Activated T-helper 17 cell treated with anti-CD3 and anti-CD28 coated beads, Interleukin-2, amount 50 U/mL, for 72 hours (primary cell): Measurements from ENCODE around the gene TRERF1. TPM values are rescaled to one million over a fixed set of nuclear protein-coding genes. Genes with fewer than 3 reads are reported as not detected.
A peak's percentile ranks its signal among the peaks of the same experiment; 100 is the strongest.

ENCODE experiments used
- ATAC-seq: fragments of 150-1000 bp; cut with Tn5 transposase; replicated peaks from 2 replicates; pipeline ENCODE4 v1.10.0; 2021; ENCODE audit warnings: mild to moderate bottlenecking, moderate library complexity
- H3K27ac Mint-ChIP-seq: one replicate; pipeline ENCODE4 v1.8.0; 2022; ENCODE audit warnings: mixed read lengths
- H3K27me3 Mint-ChIP-seq: one replicate; pipeline ENCODE4 v1.8.0; 2022; ENCODE audit warnings: mixed read lengths
- H3K36me3 Mint-ChIP-seq: one replicate; pipeline ENCODE4 v1.8.0; 2022; ENCODE audit warnings: low read depth, mild to moderate bottlenecking, mixed read lengths
- H3K4me1 Mint-ChIP-seq: one replicate; pipeline ENCODE4 v1.8.0; 2022; ENCODE audit warnings: mixed read lengths
- H3K4me3 Mint-ChIP-seq: one replicate; pipeline ENCODE4 v1.8.0; 2022; ENCODE audit warnings: mild to moderate bottlenecking, mixed read lengths
- H3K9me3 Mint-ChIP-seq: one replicate; pipeline ENCODE4 v1.8.0; 2022; ENCODE audit warnings: mixed read lengths
- total RNA-seq, 2 donors: library from RNA; stranded (reverse); gene quantifications; one replicate each; pipeline ENCODE4 v1.2.3, GENCODE V29; 2022

The TRERF1 gene
- total RNA-seq, 2 donors from 2014 or later = 16.6 to 32.4 TPM

GRCh38 chr6:42403421-42403820 is 48.3 kb downstream of the TRERF1 start:
- ATAC-seq = no peak
- Mint-ChIP-seq H3K9me3 (no peaks in the 10 kb centered on the region), H3K36me3 (peaks cover 5% of the 10 kb centered on the region), H3K27ac (peak overlapping the region; percentile 82), H3K4me3 (peak overlapping the region; percentile 60), H3K27me3 (no peaks in the 10 kb centered on the region), H3K4me1 (peaks cover 48% of the 10 kb centered on the region)

GRCh38 chr6:42402184-42402583 is 49.5 kb downstream of the TRERF1 start:
- H3K4me1 Mint-ChIP-seq = peaks cover 43% of the 10 kb centered on the region
- H3K27me3 Mint-ChIP-seq = no peaks in the 10 kb centered on the region
- no peaks in the 10 kb centered on the region for H3K9me3 Mint-ChIP-seq
- H3K27ac Mint-ChIP-seq = peak overlapping the region; percentile 82
- H3K4me3 Mint-ChIP-seq = peak overlapping the region; percentile 60
- peak; percentile 92 for ATAC-seq
- H3K36me3 Mint-ChIP-seq = peaks cover 5% of the 10 kb centered on the region

- Mint-ChIP-seq H3K36me3 (peaks cover 5% of the 10 kb centered on the region), H3K4me3 (peak overlapping the region; percentile 60), H3K27ac (peak overlapping the region; percentile 82)
Observed at GRCh38 chr6:42401613-42401951, 50.1 kb downstream of the TRERF1 start.

GRCh38 chr6:42400886-42401612 is 50.7 kb downstream of the TRERF1 start:
- no peak for ATAC-seq
- H3K9me3 Mint-ChIP-seq = no peaks in the 10 kb centered on the region
- H3K36me3 Mint-ChIP-seq = peaks cover 5% of the 10 kb centered on the region
- peak overlapping the region; percentile 60 for H3K4me3 Mint-ChIP-seq
- no peaks in the 10 kb centered on the region for H3K27me3 Mint-ChIP-seq
- H3K27ac Mint-ChIP-seq = peak overlapping the region; percentile 82
- H3K4me1 Mint-ChIP-seq = peaks cover 44% of the 10 kb centered on the region

More at GRCh38 chr6:42401613-42401951, 50.1 kb downstream of the TRERF1 start:
- peak; percentile 25 for ATAC-seq
- Mint-ChIP-seq H3K9me3 (no peaks in the 10 kb centered on the region), H3K4me1 (peaks cover 44% of the 10 kb centered on the region), H3K27me3 (no peaks in the 10 kb centered on the region)

GRCh38 chr6:42400061-42400760 is 51.5 kb downstream of the TRERF1 start:
- Mint-ChIP-seq H3K27ac (peak overlapping the region; percentile 82), H3K4me1 (peaks cover 44% of the 10 kb centered on the region), H3K4me3 (no peak overlapping the region), H3K27me3 (no peaks in the 10 kb centered on the region), H3K9me3 (no peaks in the 10 kb centered on the region), H3K36me3 (peaks cover 5% of the 10 kb centered on the region)
- ATAC-seq = no peak

- H3K4me1 Mint-ChIP-seq = peaks cover 46% of the 10 kb centered on the region
- H3K9me3 Mint-ChIP-seq = no peaks in the 10 kb centered on the region
- H3K4me3 Mint-ChIP-seq = no peak overlapping the region
- H3K36me3 Mint-ChIP-seq = peaks cover 5% of the 10 kb centered on the region
- peak overlapping the region; percentile 29 for H3K27ac Mint-ChIP-seq
- no peak for ATAC-seq
- H3K27me3 Mint-ChIP-seq = no peaks in the 10 kb centered on the region
Observed at GRCh38 chr6:42396720-42397119, 55.0 kb downstream of the TRERF1 start.

DNA sequence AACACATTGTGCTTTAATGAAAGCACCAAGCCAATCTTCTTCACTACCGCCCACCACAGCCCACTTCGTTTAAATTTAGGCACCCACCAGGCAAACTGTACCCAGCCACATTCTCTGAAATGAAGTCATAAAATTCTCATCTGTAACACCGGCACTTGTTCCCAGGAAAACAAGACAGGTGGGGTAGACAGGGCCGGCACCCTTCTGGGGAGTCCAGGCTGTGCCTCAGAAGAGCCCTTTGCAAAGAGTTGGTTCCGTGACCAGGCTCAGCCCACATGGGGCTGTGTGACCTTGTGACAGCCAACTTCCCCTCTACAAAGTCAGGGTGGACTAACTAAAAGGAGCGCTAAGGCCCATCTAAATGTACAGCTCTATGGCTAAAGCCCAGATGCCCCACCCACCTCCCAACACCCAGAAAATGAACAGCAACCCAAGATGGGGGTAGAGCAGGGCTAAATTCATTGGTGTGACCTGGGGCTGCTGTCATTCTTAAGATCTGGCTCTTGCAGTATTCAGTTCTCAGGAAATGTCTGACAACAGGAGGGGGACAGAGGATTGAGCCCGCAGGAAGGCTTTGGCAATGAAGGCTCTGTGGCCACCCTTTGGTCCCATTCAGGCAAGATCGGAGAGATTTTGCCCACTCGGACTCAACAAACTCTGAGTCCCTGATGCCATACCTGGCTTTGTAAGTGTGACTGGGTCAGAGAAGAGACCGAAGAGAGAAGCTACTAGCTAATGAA is 56.7 kb downstream of the TRERF1 start:
- no peak for ATAC-seq
- H3K27me3 Mint-ChIP-seq = no peaks in the 10 kb centered on the region
- H3K9me3 Mint-ChIP-seq = no peaks in the 10 kb centered on the region
- H3K27ac Mint-ChIP-seq = peak overlapping the region; percentile 37
- H3K36me3 Mint-ChIP-seq = peaks cover 5% of the 10 kb centered on the region
- peaks cover 50% of the 10 kb centered on the region for H3K4me1 Mint-ChIP-seq
- peak overlapping the region; percentile 20 for H3K4me3 Mint-ChIP-seq

DNA sequence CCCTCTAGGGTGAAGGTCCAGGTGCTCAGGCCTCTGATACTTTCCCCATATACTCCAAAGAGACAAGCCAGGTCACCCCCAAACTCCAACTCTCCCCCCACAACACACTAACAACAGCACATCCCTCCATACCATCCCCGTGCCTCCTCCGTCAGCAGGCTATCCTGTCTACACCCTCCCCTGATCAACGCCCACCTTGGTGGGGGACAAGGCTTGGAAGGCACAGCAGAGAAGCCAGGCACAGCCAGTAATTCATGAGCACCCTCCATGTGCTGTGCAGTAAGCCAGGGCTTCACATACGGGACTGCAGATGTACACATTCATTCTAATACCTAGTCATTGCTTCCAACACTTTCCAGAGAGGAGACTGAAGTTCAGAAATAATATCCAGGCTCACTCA is 57.6 kb downstream of the TRERF1 start:
- no peak for ATAC-seq
- H3K27me3 Mint-ChIP-seq = no peaks in the 10 kb centered on the region
- no peaks in the 10 kb centered on the region for H3K9me3 Mint-ChIP-seq
- peak overlapping the region; percentile 20 for H3K4me3 Mint-ChIP-seq
- H3K27ac Mint-ChIP-seq = peak overlapping the region; percentile 6
- H3K36me3 Mint-ChIP-seq = peaks cover 5% of the 10 kb centered on the region
- peaks cover 57% of the 10 kb centered on the region for H3K4me1 Mint-ChIP-seq

DNA sequence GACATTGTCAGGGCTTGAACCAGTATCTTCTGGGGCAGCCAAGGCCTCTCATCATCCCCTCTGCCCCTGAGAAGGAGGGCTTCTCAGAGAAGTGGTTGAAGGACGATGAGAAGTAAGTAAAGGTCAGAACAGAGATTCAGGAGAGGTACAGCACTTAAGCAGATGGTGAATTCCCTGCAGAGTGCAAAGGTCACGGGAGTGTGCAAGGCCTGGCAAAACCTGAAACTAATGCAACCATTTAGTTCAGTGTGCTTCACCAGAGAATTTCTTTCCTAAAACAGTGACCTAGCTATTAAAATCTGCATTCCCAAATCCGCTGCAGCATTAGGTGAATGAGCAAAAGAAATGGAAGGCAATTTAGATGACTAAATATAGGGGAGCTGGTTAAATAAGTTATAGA is 58.4 kb downstream of the TRERF1 start:
- Mint-ChIP-seq H3K27ac (peak overlapping the region; percentile 25), H3K4me3 (peak overlapping the region; percentile 41), H3K27me3 (no peaks in the 10 kb centered on the region), H3K4me1 (peaks cover 57% of the 10 kb centered on the region), H3K9me3 (no peaks in the 10 kb centered on the region), H3K36me3 (no peaks in the 10 kb centered on the region)
- ATAC-seq = no peak

- H3K27me3 Mint-ChIP-seq = no peaks in the 10 kb centered on the region
- H3K4me3 Mint-ChIP-seq = peak overlapping the region; percentile 41
- H3K27ac Mint-ChIP-seq = peak overlapping the region; percentile 25
- no peak for ATAC-seq
- no peaks in the 10 kb centered on the region for H3K9me3 Mint-ChIP-seq
- H3K36me3 Mint-ChIP-seq = no peaks in the 10 kb centered on the region
- H3K4me1 Mint-ChIP-seq = peaks cover 56% of the 10 kb centered on the region
Observed at GRCh38 chr6:42392833-42393232, 58.9 kb downstream of the TRERF1 start.

DNA sequence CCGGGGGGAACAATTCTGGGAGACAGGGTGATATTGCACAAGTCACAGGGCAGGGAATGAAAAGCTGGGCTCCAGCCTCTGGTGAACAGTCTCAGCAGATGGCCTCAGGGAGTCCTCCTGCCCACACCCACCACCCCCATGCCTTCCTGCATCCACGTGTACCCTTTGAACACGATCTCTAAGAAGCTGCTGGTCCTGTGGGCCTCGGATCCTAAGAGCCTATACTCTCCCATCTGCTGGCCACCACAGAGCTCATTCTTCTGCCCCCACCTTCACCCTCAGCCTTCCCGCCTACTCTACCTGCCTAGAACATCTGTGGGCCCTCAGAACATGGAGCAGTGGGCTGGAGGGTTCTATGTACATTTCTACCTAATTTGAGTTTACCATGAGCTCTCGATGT is 60.3 kb downstream of the TRERF1 start:
- no peaks in the 10 kb centered on the region for H3K27me3 Mint-ChIP-seq
- no peak for ATAC-seq
- H3K36me3 Mint-ChIP-seq = no peaks in the 10 kb centered on the region
- H3K4me1 Mint-ChIP-seq = peaks cover 60% of the 10 kb centered on the region
- H3K9me3 Mint-ChIP-seq = no peaks in the 10 kb centered on the region
- peak overlapping the region; percentile 87 for H3K4me3 Mint-ChIP-seq
- H3K27ac Mint-ChIP-seq = peak overlapping the region; percentile 98

GRCh38 chr6:42390228-42390934 is 61.3 kb downstream of the TRERF1 start:
- ATAC-seq = peak; percentile 89
- Mint-ChIP-seq H3K27me3 (no peaks in the 10 kb centered on the region), H3K4me1 (peaks cover 64% of the 10 kb centered on the region), H3K9me3 (no peaks in the 10 kb centered on the region), H3K27ac (peak overlapping the region; percentile 98), H3K36me3 (no peaks in the 10 kb centered on the region), H3K4me3 (peak overlapping the region; percentile 87)

- Mint-ChIP-seq H3K36me3 (no peaks in the 10 kb centered on the region), H3K4me3 (peak overlapping the region; percentile 87), H3K9me3 (no peaks in the 10 kb centered on the region), H3K27ac (peak overlapping the region; percentile 98), H3K27me3 (no peaks in the 10 kb centered on the region), H3K4me1 (peaks cover 58% of the 10 kb centered on the region)
- peak; percentile 0 for ATAC-seq
Observed at GRCh38 chr6:42389736-42390135, 62.0 kb downstream of the TRERF1 start.

GRCh38 chr6:42388046-42388445 is 63.7 kb downstream of the TRERF1 start:
- Mint-ChIP-seq H3K4me3 (peak overlapping the region; percentile 87), H3K27me3 (no peaks in the 10 kb centered on the region), H3K27ac (peak overlapping the region; percentile 98), H3K9me3 (no peaks in the 10 kb centered on the region), H3K36me3 (peaks cover 6% of the 10 kb centered on the region), H3K4me1 (peaks cover 61% of the 10 kb centered on the region)
- ATAC-seq = no peak
